Osteocyte (in vitro differentiated cells): Measurements from ENCODE around the gene ARAP2. TPM values are rescaled to one million over a fixed set of nuclear protein-coding genes. Genes with fewer than 3 reads are reported as not detected.

Experiments
- DNase-seq: peaks from one replicate; pipeline ENCODE4 v3.0.0; 2021; ENCODE audit warnings: mixed read lengths; ENCODE audit not compliant: unreplicated experiment; ENCODE audit errors: extremely low spot score
- H3K27ac Mint-ChIP-seq: one replicate; pipeline ENCODE4 v1.8.0; 2021; ENCODE audit warnings: mild to moderate bottlenecking, mixed read lengths; ENCODE audit not compliant: unreplicated experiment
- H3K27me3 Mint-ChIP-seq: one replicate; pipeline ENCODE4 v1.8.0; 2021; ENCODE audit warnings: mixed read lengths; ENCODE audit not compliant: unreplicated experiment
- H3K36me3 Mint-ChIP-seq: one replicate; pipeline ENCODE4 v1.8.0; 2021; ENCODE audit warnings: mixed read lengths; ENCODE audit not compliant: unreplicated experiment
- H3K4me1 Mint-ChIP-seq: one replicate; pipeline ENCODE4 v1.8.0; 2021; ENCODE audit warnings: mixed read lengths; ENCODE audit not compliant: unreplicated experiment
- H3K4me3 Mint-ChIP-seq: one replicate; pipeline ENCODE4 v1.8.0; 2021; ENCODE audit warnings: mild to moderate bottlenecking, moderate library complexity, mixed read lengths; ENCODE audit not compliant: unreplicated experiment
- H3K9me3 Mint-ChIP-seq: one replicate; pipeline ENCODE4 v1.8.0; 2021; ENCODE audit warnings: mixed read lengths; ENCODE audit not compliant: unreplicated experiment
- CTCF ChIP-seq: fragments of 200-600 bp; sonication (generic); IDR thresholded peaks from 2 replicates; pipeline ENCODE4 v1.5.0; 2021; ENCODE audit warnings: antibody characterized with exemption, mild to moderate bottlenecking, moderate library complexity
- total RNA-seq: library from RNA; stranded (reverse); gene quantifications from 2 replicates; pipeline ENCODE4 v1.2.1, GENCODE V29; 2021

Gene ARAP2
- total RNA-seq, 1 donor from 2014 or later, result 1.0 TPM

DNA sequence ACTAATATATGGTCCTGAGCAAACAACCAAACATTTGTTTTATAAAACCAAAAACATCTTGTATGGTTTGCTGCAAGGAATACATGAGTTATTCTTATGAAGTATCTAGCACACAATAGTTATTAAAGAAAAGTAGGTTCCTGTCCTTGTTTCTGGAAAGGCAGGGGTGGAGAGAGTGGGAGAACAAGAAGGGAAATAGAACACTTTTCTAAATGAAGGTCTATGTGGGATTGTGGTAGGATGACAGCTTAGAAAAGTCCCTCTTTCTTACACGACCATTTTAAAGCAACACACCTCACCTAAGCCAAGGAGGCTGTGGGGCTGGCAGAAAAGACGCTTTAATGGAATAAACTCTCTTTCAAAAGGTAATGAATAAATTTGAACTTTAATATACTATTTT, 164.6 kb downstream of the ARAP2 start:
- Mint-ChIP-seq H3K9me3 (no peaks in the 10 kb centered on the region), H3K27me3 (no peaks in the 10 kb centered on the region), H3K27ac (no peak overlapping the region), H3K4me3 (no peak overlapping the region), H3K36me3 (no peaks in the 10 kb centered on the region), H3K4me1 (no peaks in the 10 kb centered on the region)
- DNase-seq, result no peak
- TF ChIP-seq CTCF, result no peak

GRCh38 chr4:36078319-36078718, 166.0 kb downstream of the ARAP2 start:
- Mint-ChIP-seq H3K9me3 (no peaks in the 10 kb centered on the region), H3K36me3 (no peaks in the 10 kb centered on the region), H3K4me3 (no peak overlapping the region), H3K27ac (no peak overlapping the region), H3K27me3 (no peaks in the 10 kb centered on the region), H3K4me1 (no peaks in the 10 kb centered on the region)
- DNase-seq, result no peak
- TF ChIP-seq CTCF, result no peak

- Mint-ChIP-seq H3K9me3 (no peaks in the 10 kb centered on the region), H3K27me3 (no peaks in the 10 kb centered on the region), H3K27ac (no peak overlapping the region), H3K4me1 (no peaks in the 10 kb centered on the region), H3K4me3 (no peak overlapping the region), H3K36me3 (no peaks in the 10 kb centered on the region)
- no peak for TF ChIP-seq CTCF
- no peak for DNase-seq
Measured at GRCh38 chr4:36072529-36072928, 171.8 kb downstream of the ARAP2 start.

GRCh38 chr4:36067116-36067515, 177.2 kb downstream of the ARAP2 start:
- Mint-ChIP-seq H3K4me3 (no peak overlapping the region), H3K36me3 (no peaks in the 10 kb centered on the region), H3K27ac (no peak overlapping the region), H3K4me1 (no peaks in the 10 kb centered on the region), H3K27me3 (no peaks in the 10 kb centered on the region), H3K9me3 (no peaks in the 10 kb centered on the region)
- no peak for DNase-seq
- no peak for TF ChIP-seq CTCF

DNA sequence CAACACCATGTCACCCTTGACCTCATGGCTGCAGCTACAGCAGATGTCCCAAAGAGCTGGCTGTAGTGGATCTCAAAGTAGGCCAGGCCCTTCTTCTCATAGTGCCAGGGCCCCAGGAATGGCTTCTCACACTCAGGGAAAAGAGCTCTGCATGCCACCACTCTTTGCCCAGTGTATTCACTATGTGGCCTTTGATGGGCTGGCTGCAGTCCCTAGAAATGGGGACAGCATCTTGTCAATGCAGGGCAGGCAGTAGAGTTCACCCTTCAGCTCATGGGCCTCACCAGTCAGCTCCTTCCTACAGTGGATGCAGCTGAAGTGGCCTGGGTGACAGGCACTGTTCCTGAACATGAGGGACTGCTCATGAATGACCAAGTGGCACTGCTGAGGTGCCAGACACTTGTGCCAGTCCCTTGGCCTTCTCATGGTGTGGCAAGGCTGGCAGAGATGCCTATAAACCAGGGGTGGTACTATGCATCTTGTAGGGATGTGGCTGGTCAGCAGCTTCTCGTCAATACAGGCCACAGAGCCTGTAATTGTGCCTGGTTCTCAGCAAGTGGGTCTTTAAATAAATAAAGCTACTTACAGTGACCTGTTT, 178.9 kb downstream of the ARAP2 start:
- Mint-ChIP-seq H3K27me3 (no peaks in the 10 kb centered on the region), H3K9me3 (peaks cover 5% of the 10 kb centered on the region), H3K4me3 (no peak overlapping the region), H3K4me1 (no peaks in the 10 kb centered on the region), H3K27ac (no peak overlapping the region), H3K36me3 (no peaks in the 10 kb centered on the region)
- DNase-seq, result no peak
- no peak for TF ChIP-seq CTCF
